ENCODE data around the gene NTMT2. TPM values are rescaled to one million over a fixed set of nuclear protein-coding genes. Genes with fewer than 3 reads are reported as not detected.
"Not testable (repeated sequence)": the region's sequence is repeated elsewhere in the genome, so short reads cannot be mapped to it uniquely, and the experiment has no call there.

Gene NTMT2
- not detected for total RNA-seq

GRCh38 chr1:170145770-170146676, at the start of gene NTMT2:
NTMT2 (plus strand) TSS chr1:170145959; CDS start chr1:170146108, 149 bp downstream.
- CTCF ChIA-PET, result no interaction called here
- POLR2A ChIA-PET, result interaction anchor here (0.6 kb wide), 1 partner anchor 859 kb away, joined by 7 read pairs; no protein-coding TSS in a partner anchor

- POLR2A ChIA-PET, result no interaction called here
- CTCF ChIA-PET, result no interaction called here
Measured at GRCh38 chr1:170095976-170096748, 49.6 kb upstream of the NTMT2 start.

- ChIA-PET CTCF (no interaction called here), POLR2A (no interaction called here)
Measured at GRCh38 chr1:170096806-170097340, 48.9 kb upstream of the NTMT2 start.

DNA sequence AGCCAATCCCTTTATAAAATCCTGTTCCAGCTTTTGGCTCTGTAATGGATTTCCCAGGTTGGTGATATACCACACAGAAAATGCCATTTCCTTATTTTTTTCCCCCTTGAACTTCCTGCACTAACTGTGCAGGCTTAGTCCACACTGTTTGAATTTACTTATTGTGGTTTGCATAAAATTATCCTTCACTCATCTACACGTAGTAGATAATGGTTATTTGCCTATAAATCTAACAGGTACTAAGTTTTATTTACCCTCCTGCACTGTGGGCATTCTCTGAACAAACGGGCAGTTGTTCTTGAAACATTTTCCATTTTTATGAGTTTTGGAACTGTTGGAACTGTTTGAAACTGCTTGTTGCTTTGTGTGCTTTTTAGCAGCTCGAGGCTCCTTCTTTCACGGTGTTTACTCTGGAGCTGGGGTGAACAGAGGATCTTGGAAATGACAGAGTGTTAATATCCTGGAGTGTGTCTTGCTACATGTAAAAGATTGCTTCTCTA, 48.3 kb upstream of the NTMT2 start:
- POLR2A ChIA-PET, result no interaction called here
- CTCF ChIA-PET, result no interaction called here

DNA sequence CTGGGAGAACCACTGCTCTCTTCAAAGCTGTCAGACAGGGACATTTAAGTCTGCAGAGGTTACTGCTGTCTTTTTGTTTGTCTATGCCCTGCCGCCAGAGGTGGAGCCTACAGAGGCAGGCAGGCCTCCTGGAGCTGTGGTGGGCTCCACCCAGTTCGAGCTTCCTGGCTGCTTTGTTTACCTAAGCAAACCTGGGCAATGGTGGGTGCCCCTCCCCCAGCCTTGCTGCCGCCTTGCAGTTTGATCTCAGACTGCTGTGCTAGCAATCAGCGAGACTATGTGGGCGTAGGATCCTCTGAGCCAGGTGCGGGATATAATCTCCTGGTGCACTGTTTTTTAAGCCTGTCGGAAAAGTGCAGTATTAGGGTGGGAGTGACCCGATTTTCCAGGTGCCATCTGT, 32.6 kb upstream of the NTMT2 start:
- CTCF ChIA-PET, POLR2A ChIA-PET: not testable (repeated sequence)

DNA sequence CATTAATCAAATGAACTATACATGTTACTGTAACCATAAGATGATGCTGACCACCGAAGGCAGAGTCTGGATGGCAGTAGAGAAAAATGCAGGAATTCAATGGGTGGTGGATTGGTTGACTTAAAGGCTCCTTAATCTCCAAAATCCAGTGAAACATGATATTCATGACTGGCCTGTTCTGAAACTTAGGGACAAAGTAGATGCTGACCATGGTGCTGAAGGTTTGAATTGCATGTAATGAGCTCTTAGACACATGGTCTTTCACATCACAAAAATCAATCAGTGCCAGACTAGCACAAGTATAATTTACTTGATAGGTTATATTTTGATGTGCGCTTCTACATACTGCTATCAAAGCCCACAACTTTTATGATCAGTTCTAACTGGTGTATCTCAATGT, 30.9 kb upstream of the NTMT2 start:
- POLR2A ChIA-PET, result no interaction called here
- CTCF ChIA-PET, result no interaction called here

GRCh38 chr1:170122366-170122765, 23.4 kb upstream of the NTMT2 start:
- ChIA-PET CTCF (interaction anchor here (0.6 kb wide), 1 partner anchor 278 kb away, joined by 3 read pairs; no protein-coding TSS in a partner anchor), POLR2A (no interaction called here)

GRCh38 chr1:170125269-170125668, 20.5 kb upstream of the NTMT2 start:
- ChIA-PET CTCF (no interaction called here), POLR2A (no interaction called here)

DNA sequence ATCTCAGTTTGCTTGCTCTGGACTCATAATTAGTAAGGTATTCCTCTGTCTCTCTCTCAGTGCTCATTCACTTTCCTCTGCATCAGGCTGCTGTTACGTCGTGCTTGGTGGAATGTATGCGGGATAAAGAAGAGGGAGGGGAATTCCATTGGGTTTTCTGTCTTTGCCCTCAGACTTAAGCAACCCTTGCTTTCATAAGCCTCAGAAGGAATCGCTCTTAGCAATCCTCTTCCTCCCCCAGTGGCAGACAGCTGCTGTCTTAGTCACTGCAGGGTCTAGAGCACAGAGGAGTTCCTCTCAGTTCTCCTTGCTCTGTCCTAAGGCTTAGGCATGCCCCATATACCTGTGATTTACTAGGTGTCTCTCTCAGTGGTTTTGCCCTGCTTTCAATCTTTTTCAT, 19.1 kb upstream of the NTMT2 start:
- ChIA-PET CTCF (no interaction called here), POLR2A (no interaction called here)

DNA sequence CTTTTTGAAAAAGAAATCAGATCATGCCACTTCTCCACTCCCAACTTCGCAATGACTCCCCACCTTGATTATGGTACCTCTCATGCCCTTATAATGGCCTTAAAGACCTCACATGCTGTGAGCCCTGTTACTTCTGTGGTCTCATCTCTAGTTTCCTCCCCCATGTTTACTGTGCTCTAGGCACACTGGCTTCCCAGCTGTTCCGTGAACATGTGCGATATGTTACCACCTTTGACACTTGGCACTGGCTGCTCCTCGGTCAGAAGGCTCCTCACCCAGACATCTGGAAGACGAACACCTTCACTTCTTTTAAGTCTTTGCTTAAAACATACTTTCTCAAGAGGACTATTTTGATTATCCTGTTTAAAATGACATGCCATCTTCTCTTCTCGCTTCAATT, 14.3 kb upstream of the NTMT2 start:
- ChIA-PET CTCF (no interaction called here), POLR2A (no interaction called here)

GRCh38 chr1:170131984-170132383, 13.8 kb upstream of the NTMT2 start:
- POLR2A ChIA-PET, result no interaction called here
- CTCF ChIA-PET, result no interaction called here

DNA sequence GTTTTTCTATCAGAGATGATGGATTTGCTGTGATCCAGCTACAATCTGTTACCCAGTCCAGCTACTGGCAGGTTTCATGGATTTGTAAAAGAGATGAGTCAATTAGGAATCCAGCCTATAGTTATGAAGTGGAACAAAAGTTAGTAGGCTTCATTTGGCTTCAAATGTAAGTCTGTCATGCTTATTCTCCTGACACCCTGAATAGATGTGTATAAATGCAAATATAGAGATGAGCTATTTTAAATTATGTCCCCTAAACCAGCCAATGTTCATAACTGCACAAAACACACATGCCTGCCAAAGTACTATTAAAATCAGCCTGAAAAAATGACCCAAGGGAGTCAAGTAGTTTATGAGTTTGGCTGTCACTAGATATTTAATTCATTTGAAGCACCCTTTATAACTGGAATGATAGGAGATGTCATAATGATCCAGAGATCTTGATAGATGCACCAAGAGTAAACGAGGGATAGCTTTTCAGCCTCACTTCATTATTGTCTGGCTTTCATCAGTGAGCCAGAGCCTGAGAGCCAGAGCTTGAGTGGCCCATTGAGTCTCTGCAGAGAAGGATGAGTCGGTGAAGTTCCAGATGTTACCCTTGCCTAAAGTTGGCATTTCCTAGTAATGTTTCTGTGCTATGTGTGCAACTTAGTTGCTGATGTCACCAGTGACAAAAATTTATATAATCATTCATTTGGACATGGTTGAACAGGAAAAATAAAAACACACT, 11.8 kb upstream of the NTMT2 start:
- ChIA-PET POLR2A (no interaction called here), CTCF (no interaction called here)

DNA sequence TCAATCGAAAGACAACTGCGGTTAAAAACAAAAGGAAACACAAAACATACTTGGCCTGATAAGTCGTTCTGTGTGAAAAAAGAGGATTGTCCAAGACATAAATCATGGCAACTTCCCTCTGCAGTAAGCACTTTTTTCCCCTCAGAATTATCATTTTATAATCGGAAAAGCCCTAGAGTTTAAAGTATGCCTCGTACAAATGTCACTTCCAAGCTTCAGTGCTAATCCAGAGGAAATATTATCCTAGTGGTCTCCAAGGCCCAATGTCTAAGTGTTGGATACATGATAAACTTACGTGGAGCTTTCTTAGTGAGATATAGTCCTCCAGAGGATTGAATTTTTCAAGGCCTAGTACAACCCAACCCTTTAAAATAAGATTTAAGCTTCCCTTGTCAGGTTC, 11.2 kb upstream of the NTMT2 start:
- CTCF ChIA-PET, result no interaction called here
- POLR2A ChIA-PET, result no interaction called here

GRCh38 chr1:170140371-170140770, 5.4 kb upstream of the NTMT2 start:
- ChIA-PET CTCF (no interaction called here), POLR2A (no interaction called here)

DNA sequence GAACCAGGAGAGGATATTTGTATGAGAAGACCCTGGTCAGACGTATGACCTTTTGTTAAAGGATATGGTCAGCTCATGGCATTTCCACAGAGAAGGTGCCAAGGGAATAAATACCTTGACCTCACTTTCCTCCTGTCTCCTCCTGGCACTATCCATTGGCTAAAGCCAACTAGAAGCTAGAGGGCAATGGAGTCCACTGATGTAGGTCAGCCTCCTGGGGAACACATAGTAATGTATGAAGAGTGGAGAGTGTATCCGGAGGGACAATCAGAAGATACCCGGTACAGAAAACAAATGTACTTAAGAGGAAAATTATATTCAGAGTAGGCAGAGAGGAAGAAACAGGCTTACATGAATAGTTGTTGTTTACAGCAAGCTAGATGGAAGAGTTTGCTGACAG, 698 bp upstream of the NTMT2 start:
- ChIA-PET CTCF (no interaction called here), POLR2A (no interaction called here)

GRCh38 chr1:170146720-170147263, 1.0 kb downstream of the NTMT2 start:
- ChIA-PET POLR2A (no interaction called here), CTCF (no interaction called here)

DNA sequence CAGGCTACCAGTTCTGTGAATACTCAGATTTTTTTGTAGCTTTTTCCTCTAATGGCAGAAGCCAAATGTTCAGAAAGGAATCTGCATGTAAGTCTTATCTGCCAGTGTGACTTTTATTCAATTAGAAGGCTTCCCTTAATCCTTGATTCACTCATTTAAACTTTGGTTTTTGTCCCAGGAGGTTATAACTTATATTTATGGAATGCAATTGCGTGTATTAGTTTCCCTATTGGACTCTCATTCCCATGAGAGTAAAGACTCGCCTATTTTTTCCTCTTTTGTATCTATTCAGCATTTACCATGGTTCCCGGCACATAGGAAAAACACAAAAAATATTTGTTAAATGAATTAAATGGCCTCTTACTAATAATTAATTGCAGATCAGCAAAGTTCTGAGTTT, 3.5 kb downstream of the NTMT2 start:
- ChIA-PET CTCF (no interaction called here), POLR2A (no interaction called here)

DNA sequence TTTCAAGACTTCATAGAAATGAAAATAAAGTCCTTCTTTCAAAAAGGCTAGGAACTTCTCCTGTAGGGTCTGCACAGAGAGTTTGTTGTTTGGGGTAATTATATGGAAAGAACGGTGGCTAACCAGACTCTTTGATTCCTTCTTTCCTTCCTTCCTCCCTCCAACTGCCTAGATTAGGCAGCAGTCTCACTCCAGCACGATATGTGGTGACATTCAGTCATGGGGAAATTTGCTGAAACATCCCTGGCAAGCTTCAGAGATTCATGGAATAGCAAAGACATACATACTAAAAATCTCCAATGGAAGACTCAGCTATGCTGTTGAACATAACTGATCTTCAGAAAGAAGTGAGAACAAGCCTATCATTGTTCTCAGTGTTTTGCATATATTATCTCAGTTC, 4.3 kb downstream of the NTMT2 start:
- ChIA-PET CTCF (no interaction called here), POLR2A (no interaction called here)

- ChIA-PET CTCF (no interaction called here), POLR2A (no interaction called here)
Measured at GRCh38 chr1:170150921-170151320, 5.2 kb downstream of the NTMT2 start.

GRCh38 chr1:170153417-170153816, 7.7 kb downstream of the NTMT2 start:
- POLR2A ChIA-PET, result no interaction called here
- CTCF ChIA-PET, result no interaction called here
